Measurements from ENCODE around the gene PSMD11. TPM values are rescaled to one million over a fixed set of nuclear protein-coding genes. Genes with fewer than 3 reads are reported as not detected.
"Not testable (repeated sequence)": the region's sequence is repeated elsewhere in the genome, so short reads cannot be mapped to it uniquely, and the experiment has no call there.

Gene PSMD11
- 77.4 TPM for polyA plus RNA-seq (2013, experiment 1 of 2; ENCODE audit: insufficient read length)
- 77.0 TPM for polyA plus RNA-seq (2013, experiment 2 of 2; ENCODE audit: insufficient read length)

GRCh38 chr17:32444301-32445073, at the start of gene PSMD11:
Gene PSMD11 (plus strand): TSS chr17:32444510. CDS start chr17:32444524, 14 bp downstream.
- DNase-seq: peak; percentile 97

GRCh38 chr17:32396343-32396742, 48.0 kb upstream of the PSMD11 start:
- DNase-seq: no peak

GRCh38 chr17:32398946-32399345, 45.4 kb upstream of the PSMD11 start:
- DNase-seq: no peak

- DNase-seq: not testable (repeated sequence)
Observed at GRCh38 chr17:32410085-32410484, 34.2 kb upstream of the PSMD11 start.

GRCh38 chr17:32426894-32427293, 17.4 kb upstream of the PSMD11 start:
- DNase-seq: no peak

- DNase-seq: no peak
Observed at GRCh38 chr17:32429598-32429997, 14.7 kb upstream of the PSMD11 start.

GRCh38 chr17:32440722-32441121, 3.6 kb upstream of the PSMD11 start:
- DNase-seq: no peak

GRCh38 chr17:32441886-32442285, 2.4 kb upstream of the PSMD11 start:
- DNase-seq: no peak

GRCh38 chr17:32443827-32444300, 446 bp upstream of the PSMD11 start:
- DNase-seq: no peak

GRCh38 chr17:32445074-32445415, 735 bp downstream of the PSMD11 start:
- DNase-seq: peak; percentile 56

- DNase-seq: no peak
Observed at GRCh38 chr17:32445497-32445896, 1.2 kb downstream of the PSMD11 start.

GRCh38 chr17:32445971-32446370, 1.7 kb downstream of the PSMD11 start:
- DNase-seq: no peak

- no peak for DNase-seq
Observed at GRCh38 chr17:32446949-32447348, 2.6 kb downstream of the PSMD11 start.

GRCh38 chr17:32449963-32450362, 5.7 kb downstream of the PSMD11 start:
- DNase-seq: no peak

- DNase-seq: not testable (repeated sequence)
Observed at GRCh38 chr17:32450379-32450778, 6.1 kb downstream of the PSMD11 start.

- no peak for DNase-seq
Observed at GRCh38 chr17:32451879-32452278, 7.6 kb downstream of the PSMD11 start.

GRCh38 chr17:32452281-32452680, 8.0 kb downstream of the PSMD11 start:
- no peak for DNase-seq

- DNase-seq: no peak
Observed at GRCh38 chr17:32453370-32453769, 9.1 kb downstream of the PSMD11 start.

GRCh38 chr17:32458371-32458770, 14.1 kb downstream of the PSMD11 start:
- DNase-seq: no peak

GRCh38 chr17:32460054-32460453, 15.7 kb downstream of the PSMD11 start:
- DNase-seq: no peak

GRCh38 chr17:32461498-32461852, 17.2 kb downstream of the PSMD11 start:
- DNase-seq: no peak

- DNase-seq: peak; percentile 45
Observed at GRCh38 chr17:32461853-32462617, 17.7 kb downstream of the PSMD11 start.

- DNase-seq: no peak
Observed at GRCh38 chr17:32463304-32463703, 19.0 kb downstream of the PSMD11 start.

GRCh38 chr17:32464374-32464773, 20.1 kb downstream of the PSMD11 start:
- no peak for DNase-seq

Measured in fibroblast of skin of abdomen (primary cell).